HG03060 (cell line): ENCODE results near the gene KLHL6.
A peak's percentile ranks its signal among the peaks of the same experiment; 100 is the strongest.
"Not testable (repeated sequence)": the region's sequence is repeated elsewhere in the genome, so short reads cannot be mapped to it uniquely, and the experiment has no call there.

Experiments used
- ATAC-seq: cut with Tn5 transposase; IDR thresholded peaks from one replicate; pipeline ENCODE4 v1.9.1; 2021; ENCODE audit warnings: low read depth, moderate number of reproducible peaks; ENCODE audit not compliant: unreplicated experiment

KLHL6 gene

GRCh38 chr3:183534249-183534648 is 21.3 kb downstream of the KLHL6 start:
- ATAC-seq, result no peak

GRCh38 chr3:183533412-183534132 is 21.9 kb downstream of the KLHL6 start:
- no peak for ATAC-seq

GRCh38 chr3:183532620-183533411 is 22.7 kb downstream of the KLHL6 start:
- no peak for ATAC-seq

DNA sequence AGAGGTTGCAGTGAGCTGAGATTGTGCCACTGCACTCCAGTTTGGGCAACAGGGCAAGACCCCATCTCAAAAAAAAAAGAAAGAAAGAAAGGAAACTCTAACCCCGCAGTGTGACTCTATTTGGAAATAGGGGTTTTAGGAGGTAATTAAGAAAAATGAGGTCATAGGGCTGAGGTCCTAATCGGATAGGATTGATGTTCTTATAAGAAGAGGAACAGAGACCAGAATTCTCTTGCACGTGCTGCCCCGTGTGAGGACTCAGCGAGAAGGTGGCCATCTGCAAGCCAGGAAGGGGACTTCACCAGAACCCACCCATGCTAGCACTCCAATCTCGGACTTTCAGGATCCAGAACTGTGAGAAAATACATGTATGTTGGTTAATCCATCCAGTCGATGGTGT is 25.8 kb downstream of the KLHL6 start:
- ATAC-seq, result no peak

- ATAC-seq, result no peak
These were observed 26.3 kb downstream of the KLHL6 start for GRCh38 chr3:183529185-183529584.

DNA sequence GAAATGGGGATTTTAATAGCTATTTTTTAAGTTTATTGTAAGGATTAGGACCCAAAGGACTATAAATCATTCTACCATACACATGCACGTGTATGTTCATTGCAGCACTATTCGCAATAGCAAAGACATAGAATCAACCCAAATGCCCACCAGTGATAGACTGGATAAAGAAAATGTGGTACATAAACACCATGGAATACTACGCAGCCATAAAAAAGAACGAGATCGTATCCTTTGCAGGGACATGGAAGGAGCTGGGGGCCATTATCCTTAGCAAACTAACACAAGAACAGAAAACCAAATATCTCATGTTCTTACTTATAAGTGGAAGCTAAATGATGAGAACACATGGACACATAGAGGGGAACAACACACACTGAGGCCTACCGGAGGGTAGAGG is 26.7 kb downstream of the KLHL6 start:
- not testable (repeated sequence) for ATAC-seq

GRCh38 chr3:183527428-183528379 is 27.8 kb downstream of the KLHL6 start:
- peak; percentile 75 for ATAC-seq

- ATAC-seq, result no peak
These were observed 28.6 kb downstream of the KLHL6 start for GRCh38 chr3:183526838-183527427.

DNA sequence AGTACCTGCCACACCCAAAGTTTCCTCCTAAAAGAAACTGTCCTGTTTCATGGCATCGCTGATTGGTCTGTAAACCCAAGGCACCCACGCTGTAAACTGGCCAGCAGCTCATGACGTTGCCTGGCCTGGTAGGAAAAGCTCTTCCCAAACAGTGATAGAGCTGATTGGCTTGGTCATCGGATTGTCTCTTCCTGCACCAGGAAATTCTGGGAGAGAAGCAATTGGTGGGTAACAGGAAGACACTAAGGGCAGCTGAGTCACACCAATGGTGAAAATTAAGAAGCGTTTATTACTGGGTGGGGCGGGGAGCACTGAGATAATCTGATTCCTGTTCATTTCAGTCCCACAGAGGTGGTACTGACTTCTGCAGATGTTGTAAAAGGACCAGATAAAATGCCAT is 31.0 kb downstream of the KLHL6 start:
- no peak for ATAC-seq

DNA sequence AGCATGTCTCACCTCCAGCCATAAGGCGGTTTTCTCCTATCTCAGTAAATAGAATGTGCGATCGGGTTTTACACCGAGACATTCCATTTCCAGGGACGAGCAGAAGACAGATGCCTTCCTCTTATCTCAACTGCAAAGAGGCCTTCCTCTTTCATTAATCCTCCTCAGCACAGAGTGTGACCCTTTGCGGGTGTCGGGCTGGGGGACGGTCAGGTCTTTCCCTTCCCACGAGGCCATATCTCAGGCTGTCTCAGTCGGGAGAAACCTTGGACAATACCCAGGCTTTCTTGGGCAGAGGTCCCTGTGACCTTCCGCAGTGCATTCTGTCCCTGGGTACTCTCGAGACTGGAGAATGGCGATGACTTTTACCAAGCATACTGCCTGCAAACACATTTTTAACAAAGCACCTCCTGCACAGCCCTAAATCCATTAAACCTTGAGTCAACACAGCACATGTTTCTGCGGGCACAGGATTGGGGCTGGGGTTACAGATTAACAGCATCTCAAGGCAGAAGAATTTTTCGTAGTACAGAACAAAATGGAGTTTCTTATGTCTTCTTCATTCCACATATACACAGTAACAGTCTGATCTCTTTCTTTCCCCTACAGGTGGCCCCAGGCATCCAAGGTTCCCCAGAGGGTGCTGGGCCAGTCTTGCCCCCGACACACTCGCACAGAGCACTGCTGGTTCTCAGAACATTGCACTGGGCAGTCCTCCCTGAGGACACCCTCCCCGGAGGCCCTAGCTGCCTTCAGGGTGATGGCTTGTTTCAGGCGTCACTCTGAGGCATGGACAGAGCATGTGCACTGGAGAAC is 34.6 kb downstream of the KLHL6 start:
- ATAC-seq, result not testable (repeated sequence)

GRCh38 chr3:183520295-183520694 is 35.2 kb downstream of the KLHL6 start:
- not testable (repeated sequence) for ATAC-seq

GRCh38 chr3:183519891-183520290 is 35.6 kb downstream of the KLHL6 start:
- no peak for ATAC-seq

- no peak for ATAC-seq
These were observed 36.8 kb downstream of the KLHL6 start for GRCh38 chr3:183518491-183519251.

- ATAC-seq, result no peak
These were observed 37.9 kb downstream of the KLHL6 start for GRCh38 chr3:183517607-183518006.

DNA sequence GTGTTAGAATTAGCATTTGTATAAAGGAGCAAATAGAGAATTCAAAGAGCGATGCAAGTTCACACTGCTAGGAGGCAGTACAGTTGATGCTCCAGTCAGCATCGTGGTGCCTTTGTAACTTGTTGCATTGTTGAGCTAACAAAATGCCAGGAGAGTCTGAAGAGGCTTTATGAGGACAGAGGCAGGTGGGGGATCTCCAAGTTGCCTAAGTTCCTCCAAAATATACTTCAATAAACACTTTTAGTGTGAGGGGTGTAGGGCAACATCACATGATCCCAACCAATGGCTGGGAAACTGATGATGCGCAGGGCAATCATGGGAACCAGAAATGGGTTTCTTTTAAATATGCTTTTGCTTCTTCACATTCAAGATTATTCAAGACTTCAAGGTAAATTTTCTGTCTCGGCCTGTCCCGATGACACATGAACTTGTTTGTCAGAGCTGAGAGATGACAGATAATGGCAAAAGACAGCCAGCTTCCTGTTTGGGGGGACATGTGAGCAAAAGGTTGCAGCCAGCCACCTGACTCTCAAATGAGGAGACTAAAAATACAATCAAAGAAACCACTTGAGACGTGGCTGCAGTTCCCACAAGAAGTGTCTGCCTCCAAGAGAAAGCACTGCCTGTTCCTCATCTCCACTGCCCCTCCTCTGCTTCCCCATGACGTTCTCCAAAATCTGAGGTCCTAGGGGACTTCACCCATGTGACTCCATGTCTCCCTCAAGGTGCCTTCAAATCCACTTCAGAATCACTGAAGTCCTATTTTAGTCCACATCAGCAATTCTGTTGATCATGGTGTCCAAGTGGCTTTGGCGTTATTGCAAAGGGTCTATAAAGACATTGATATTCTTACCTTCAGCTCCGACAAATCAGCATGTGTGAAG is 39.3 kb downstream of the KLHL6 start:
- peak; percentile 63 for ATAC-seq

GRCh38 chr3:183514021-183514420 is 41.5 kb downstream of the KLHL6 start:
- no peak for ATAC-seq

DNA sequence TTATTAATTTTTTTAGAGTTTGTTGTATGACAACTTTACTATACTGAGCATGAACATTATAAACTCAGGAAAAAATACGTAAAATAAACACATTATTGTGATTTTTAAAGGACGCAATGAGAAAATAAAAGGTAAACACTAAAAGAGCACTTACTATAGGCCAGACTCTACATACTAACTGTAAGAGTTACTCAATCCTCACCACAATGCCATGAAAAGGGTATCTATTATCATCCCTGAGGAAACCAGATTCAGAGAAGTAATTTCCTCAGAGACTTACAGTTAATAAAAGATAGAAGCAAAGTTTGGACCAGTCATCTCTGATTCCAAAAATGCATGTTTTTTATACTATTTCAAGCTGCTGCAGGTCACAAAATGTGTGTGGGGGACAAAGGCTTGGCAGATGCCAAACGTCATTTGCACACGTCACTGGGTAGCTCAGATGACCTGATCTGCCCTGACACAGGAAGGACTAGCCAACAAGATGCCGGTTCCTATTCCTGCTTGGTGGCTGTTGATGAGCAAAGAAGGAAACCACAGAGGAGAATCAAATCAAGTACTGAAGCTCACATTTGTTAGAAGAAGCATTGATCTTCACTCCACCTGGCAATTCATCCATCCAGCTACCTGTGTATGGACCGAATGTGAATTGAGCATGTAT is 42.3 kb downstream of the KLHL6 start:
- ATAC-seq, result no peak
